Mammary microvascular endothelial cell (primary cell): ENCODE measurements around the gene NDUFS4. TPM values are rescaled to one million over a fixed set of nuclear protein-coding genes. Genes with fewer than 3 reads are reported as not detected.

ENCODE experiments used
- total RNA-seq: library from RNA; depleted of rRNA; stranded (reverse); fragments of >200 nt; gene quantifications from 2 replicates; pipeline ENCODE4 v1.2.3, GENCODE V29; 2015

The NDUFS4 gene
- 116 and 144 TPM in 2 replicates for total RNA-seq

GRCh38 chr5:53560506-53561191, at the start of gene NDUFS4:
Gene NDUFS4, plus strand, starts transcription at chr5:53560639. Its CDS starts 24 bp downstream, at chr5:53560663.

Other genes starting within 250 kb of the NDUFS4 start
- gene FST, start 80.0 kb upstream of the NDUFS4 start, total RNA-seq, result 11.0 and 13.3 TPM in 2 replicates